Heart left ventricle (tissue), 16 donors: ENCODE results near the gene IMMP2L. TPM values are rescaled to one million over a fixed set of nuclear protein-coding genes. Genes with fewer than 3 reads are reported as not detected.

Experiments used
- ATAC-seq, 4 donors: fragments of 200-7000 bp; cut with Tn5 transposase; one replicate each; pipeline ENCODE4 v1.9.1; 2020 to 2022; ENCODE audit warnings: moderate library complexity in 4 of 4, mild to moderate bottlenecking in 3 of 4, moderate number of reproducible peaks in 1 of 4
- DNase-seq, 5 donors: peaks; one replicate each; pipeline ENCODE4 v3.0.0-alpha.2; 2020
- H3K27ac ChIP-seq, 12 donors: fragments of 200-600 bp; sonication (generic) in 4 of 12; one replicate each; pipeline versions ENCODE4 v1.5.0 to v1.8.0; 2016 to 2022; ENCODE audit warnings: mild to moderate bottlenecking in 2 of 12
- H3K27me3 ChIP-seq, 9 donors: fragments of 200-600 bp; sonication (generic) in 2 of 9; one replicate each; pipeline versions ENCODE4 v1.5.1 to v1.8.0; 2016 to 2022; ENCODE audit warnings: mild to moderate bottlenecking in 3 of 9
- H3K36me3 ChIP-seq, 9 donors: fragments of 200-600 bp; sonication (generic) in 2 of 9; one replicate each; pipeline versions ENCODE4 v1.5.0 to v1.8.0; 2018 to 2022; ENCODE audit warnings: mild to moderate bottlenecking in 2 of 9
- H3K4me1 ChIP-seq, 12 donors: fragments of 200-600 bp; sonication (generic) in 4 of 12; one replicate each; pipeline versions ENCODE4 v1.5.0 to v1.8.0; 2016 to 2022; ENCODE audit warnings: mild to moderate bottlenecking in 3 of 12
- H3K4me3 ChIP-seq, 12 donors: fragments of 200-600 bp; sonication (generic) in 4 of 12; one replicate each; pipeline versions ENCODE4 v1.5.0 to v1.8.0; 2017 to 2022; ENCODE audit warnings: mild to moderate bottlenecking in 9 of 12, moderate library complexity in 4 of 12
- H3K9me3 ChIP-seq, 12 donors: fragments of 200-600 bp; sonication (generic) in 4 of 12; one replicate each; pipeline versions ENCODE4 v1.5.0 to v1.8.0; 2016 to 2022; ENCODE audit warnings: mild to moderate bottlenecking in 1 of 12
- POLR2A ChIP-seq, 2 donors: fragments of 450-650 bp; IDR thresholded peaks; one replicate each; pipeline ENCODE4 v1.6.1; 2017; ENCODE audit warnings: antibody characterized with exemption in 2 of 2, mild to moderate bottlenecking in 2 of 2, moderate library complexity in 2 of 2
- WGBS, 4 donors: extraction: QIAGEN DNeasy Blood & Tissue Kit in 2 of 4; methylation state at CpG; one replicate each; pipeline versions ENCODE4 v1.1.5 to v1.1.7; 2013 to 2018; 5-methylcytosine and 5-hydroxymethylcytosine counted together
- intact Hi-C, 10 donors: fragments of 100-400 bp; cut with DNase I; formaldehyde crosslinking; loops; one replicate each; pipeline versions ENCODE4 v1.11.1 to v1.14.2; 2022
- polyA plus RNA-seq, 2 donors: library from polyadenylated mRNA; stranded (reverse); fragments of 200-250 nt; gene quantifications; one replicate each; pipeline ENCODE4 v1.2.3, GENCODE V29; 2013
- total RNA-seq, 9 donors: library from RNA; depleted of rRNA in 2 of 9; stranded (reverse); fragments of >200 nt in 2 of 9; fragmentation: NEBNext Ultra II Directional in 3 of 9; extraction: Animal tissue kit (Norgen Biotek cat#: 25700) in 3 of 9; gene quantifications; one replicate each; pipeline versions ENCODE4 v1.1.0 to v1.2.4, GENCODE V29; 2016 to 2023
- TF ChIP-seq, protein P1 (sequence below), 12 donors: fragments of 200-600 bp; sonication (generic) in 4 of 12; IDR thresholded peaks; one replicate each; pipeline versions ENCODE4 v1.5.0 to v1.8.0; 2018 to 2022; ENCODE audit warnings: antibody characterized with exemption in 12 of 12, mild to moderate bottlenecking in 5 of 12
- donor health status: ischemic (EF 13 %, LVEDD 7.1; RV severe dilation, severe dysfunction).
- donor health status: healthy with polysubstance abuse.
- donor health status: DM: no; HTN: yes; CAD: no.
- donor health status: DM: no; HTN: no; CAD: no.
- donor health status: ischemic (EF 25% LVEDD 6.9; RV normal size, moderate dysfunction).
- donor health status: ischemic (EF 25% LVEDD 5.7; RV mildly dilated, moderate dysfunction).
- donor health status: healthy.
- donor health status: DM: yes; HTN: yes; CAD: no.
- donor health status: ischemic (EF 35%, LVEDD 5.7; RV mildly dilated, moderate dysfunction).
- donor health status: nonischemic (EF 11% LVEDD 7.7; RV severe dilation, severe dysfunction).
- donor health status: DM: yes; HTN: yes; CAD: no.
- donor health status: PGD.
- donor health status: ischemic (EF 29% LVEDD 5.4; RV normal size, mild dysfunction).
- donor health status: nonischemic (EF 23%, LVEDD 6.1; RV moderate dilation, normal function).

Gene IMMP2L
- total and polyA plus RNA-seq, 11 donors = 5.1 to 17.2 (median 15.9) TPM

GRCh38 chr7:110853263-110853662 is 709.0 kb downstream of the IMMP2L start:
- intact Hi-C loops = no loop called here
- WGBS, 4 donors = 77 to 98% (median 78%) methylated on average over 3 of the region's 3 CpGs
- no peaks in the 10 kb centered on the region for H3K36me3 ChIP-seq
- H3K27ac ChIP-seq = no peak overlapping the region
- TF ChIP-seq POLR2A (IDR thresholded peaks at IDR 0.05) = no peak
- TF ChIP-seq, protein P1, sequence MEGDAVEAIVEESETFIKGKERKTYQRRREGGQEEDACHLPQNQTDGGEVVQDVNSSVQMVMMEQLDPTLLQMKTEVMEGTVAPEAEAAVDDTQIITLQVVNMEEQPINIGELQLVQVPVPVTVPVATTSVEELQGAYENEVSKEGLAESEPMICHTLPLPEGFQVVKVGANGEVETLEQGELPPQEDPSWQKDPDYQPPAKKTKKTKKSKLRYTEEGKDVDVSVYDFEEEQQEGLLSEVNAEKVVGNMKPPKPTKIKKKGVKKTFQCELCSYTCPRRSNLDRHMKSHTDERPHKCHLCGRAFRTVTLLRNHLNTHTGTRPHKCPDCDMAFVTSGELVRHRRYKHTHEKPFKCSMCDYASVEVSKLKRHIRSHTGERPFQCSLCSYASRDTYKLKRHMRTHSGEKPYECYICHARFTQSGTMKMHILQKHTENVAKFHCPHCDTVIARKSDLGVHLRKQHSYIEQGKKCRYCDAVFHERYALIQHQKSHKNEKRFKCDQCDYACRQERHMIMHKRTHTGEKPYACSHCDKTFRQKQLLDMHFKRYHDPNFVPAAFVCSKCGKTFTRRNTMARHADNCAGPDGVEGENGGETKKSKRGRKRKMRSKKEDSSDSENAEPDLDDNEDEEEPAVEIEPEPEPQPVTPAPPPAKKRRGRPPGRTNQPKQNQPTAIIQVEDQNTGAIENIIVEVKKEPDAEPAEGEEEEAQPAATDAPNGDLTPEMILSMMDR (IDR thresholded peaks at IDR 0.05) = no peak
- peaks cover 0 to 4% (median 0%) of the 10 kb centered on the region in 12 donors for H3K9me3 ChIP-seq
- no peaks in the 10 kb centered on the region for H3K4me1 ChIP-seq
- DNase-seq (no peak), ATAC-seq (no peak)
- no peaks in the 10 kb centered on the region for H3K27me3 ChIP-seq
- H3K4me3 ChIP-seq = no peak overlapping the region

DNA sequence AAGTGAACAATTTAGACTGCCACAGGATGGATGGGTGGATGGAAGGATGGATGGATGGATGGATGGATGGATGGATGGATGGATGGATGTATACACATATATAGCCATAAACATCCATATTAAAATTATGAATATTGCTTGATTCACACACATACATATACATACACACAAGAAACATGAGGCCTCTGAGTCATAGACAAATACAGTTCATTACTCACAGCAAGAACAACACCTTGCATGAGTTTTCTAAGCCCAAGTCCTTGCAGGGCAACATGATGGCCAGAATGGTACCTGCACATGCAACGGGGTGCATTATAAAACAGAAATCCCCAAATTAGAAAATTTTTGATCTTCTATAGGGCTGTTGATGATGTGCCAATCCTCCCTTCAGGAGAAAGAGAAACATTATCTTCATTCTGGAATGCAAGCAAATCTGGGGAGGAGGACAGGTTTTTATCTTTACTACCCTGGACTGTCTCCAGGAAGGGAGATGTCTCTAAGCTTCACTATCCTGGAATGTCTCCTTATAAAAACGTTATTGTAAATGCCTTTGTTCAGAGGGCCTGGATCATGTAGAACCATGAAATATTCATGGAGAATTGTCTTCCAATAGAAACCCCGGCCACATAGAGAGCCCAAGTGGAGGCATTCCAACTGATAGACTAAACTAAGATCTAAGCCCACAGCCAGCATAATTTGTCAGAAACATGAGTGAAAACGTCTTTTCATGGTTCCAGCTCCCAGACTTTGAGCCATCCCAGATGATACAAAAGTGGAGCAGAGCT is 709.9 kb downstream of the IMMP2L start:
- Histone ChIP-seq H3K27me3 (no peaks in the 10 kb centered on the region), H3K4me3 (no peak overlapping the region), H3K4me1 (no peaks in the 10 kb centered on the region), H3K27ac (no peak overlapping the region), H3K9me3 (peaks cover 0 to 4% (median 0%) of the 10 kb centered on the region in 12 donors), H3K36me3 (no peaks in the 10 kb centered on the region)
- DNase-seq (no peak), ATAC-seq (no peak)
- intact Hi-C loops = no loop called here
- no peak for TF ChIP-seq POLR2A (IDR thresholded peaks at IDR 0.05)
- TF ChIP-seq, protein P1 (IDR thresholded peaks at IDR 0.05) = no peak
- 56 to 65% (median 60%) methylated on average over 4 of the region's 4 CpGs for WGBS, 4 donors

GRCh38 chr7:110850224-110850623 is 712.1 kb downstream of the IMMP2L start:
- WGBS, 4 donors = 94 to 98% (median 95%) methylated on average over 3 of the region's 3 CpGs
- Histone ChIP-seq H3K4me1 (no peaks in the 10 kb centered on the region), H3K36me3 (no peaks in the 10 kb centered on the region), H3K9me3 (peaks cover 0 to 4% (median 0%) of the 10 kb centered on the region in 12 donors), H3K27ac (no peak overlapping the region), H3K27me3 (no peaks in the 10 kb centered on the region), H3K4me3 (no peak overlapping the region)
- intact Hi-C loops = no loop called here
- TF ChIP-seq POLR2A (IDR thresholded peaks at IDR 0.05) = no peak
- TF ChIP-seq, protein P1 (IDR thresholded peaks at IDR 0.05) = no peak
- no peak for DNase-seq
- no peak for ATAC-seq

DNA sequence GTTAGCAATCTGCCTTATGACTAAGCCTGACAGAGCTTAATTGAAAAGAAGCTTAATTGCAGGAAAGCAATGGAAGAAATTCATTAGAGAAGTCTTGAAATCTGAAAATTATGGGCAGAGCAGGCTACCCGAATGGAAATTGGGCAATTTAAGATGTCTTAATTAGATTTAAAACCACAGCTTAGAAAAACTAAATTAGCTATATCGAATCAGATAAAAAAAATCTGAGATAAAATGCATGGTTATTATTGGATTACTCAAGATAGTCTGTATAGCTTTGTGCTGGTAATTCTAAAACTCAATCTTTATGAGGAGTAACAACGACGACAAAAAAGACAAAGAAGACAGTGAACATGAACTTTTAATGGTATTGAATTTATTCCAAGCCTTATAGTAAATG is 719.5 kb downstream of the IMMP2L start:
- no peak for ATAC-seq
- Histone ChIP-seq H3K27me3 (no peaks in the 10 kb centered on the region), H3K4me3 (no peak overlapping the region), H3K36me3 (no peaks in the 10 kb centered on the region), H3K4me1 (peaks cover 0 to 5% (median 0%) of the 10 kb centered on the region in 12 donors), H3K27ac (no peak overlapping the region), H3K9me3 (no peaks in the 10 kb centered on the region)
- TF ChIP-seq POLR2A (IDR thresholded peaks at IDR 0.05) = no peak
- TF ChIP-seq, protein P1 (IDR thresholded peaks at IDR 0.05) = no peak
- DNase-seq = no peak
- WGBS, 4 donors = 92 to 95% (median 93%) methylated on average over 4 of the region's 4 CpGs
- intact Hi-C loops = no loop called here
